A172 (cell line): ENCODE data around the gene MAGI2. TPM values are rescaled to one million over a fixed set of nuclear protein-coding genes. Genes with fewer than 3 reads are reported as not detected.

Source experiments
- DNase-seq: peaks from one replicate; pipeline ENCODE4 v3.0.0-alpha.2; 2015; ENCODE audit warnings: low spot score
- total RNA-seq: library from RNA; depleted of rRNA; stranded (reverse); fragments of >200 nt; shearing (Covaris generic); gene quantifications from 2 replicates; pipeline ENCODE4 v1.2.3, GENCODE V29; 2014

The MAGI2 gene
- total RNA-seq, 1 experiment from 2014 or later: 1.5 TPM

- no peak for DNase-seq
Measured at GRCh38 chr7:78792006-78792405, 661.5 kb downstream of the MAGI2 start.

- DNase-seq: no peak
Measured at GRCh38 chr7:78788464-78788863, 665.0 kb downstream of the MAGI2 start.

- DNase-seq: no peak
Measured at GRCh38 chr7:78787854-78788253, 665.6 kb downstream of the MAGI2 start.

GRCh38 chr7:78786055-78786454, 667.4 kb downstream of the MAGI2 start:
- DNase-seq: no peak

- DNase-seq: no peak
Measured at GRCh38 chr7:78783179-78783962, 670.1 kb downstream of the MAGI2 start.

- DNase-seq: no peak
Measured at GRCh38 chr7:78780560-78780959, 672.9 kb downstream of the MAGI2 start.

- DNase-seq: no peak
Measured at GRCh38 chr7:78779788-78780187, 673.7 kb downstream of the MAGI2 start.

- no peak for DNase-seq
Measured at GRCh38 chr7:78777829-78778228, 675.6 kb downstream of the MAGI2 start.

GRCh38 chr7:78770422-78771410, 682.8 kb downstream of the MAGI2 start:
- no peak for DNase-seq

GRCh38 chr7:78769481-78770101, 683.9 kb downstream of the MAGI2 start:
- no peak for DNase-seq

GRCh38 chr7:78768859-78769258, 684.6 kb downstream of the MAGI2 start:
- no peak for DNase-seq

GRCh38 chr7:78765943-78766729, 687.3 kb downstream of the MAGI2 start:
- no peak for DNase-seq

- DNase-seq: no peak
Measured at GRCh38 chr7:78764571-78764970, 688.9 kb downstream of the MAGI2 start.

- no peak for DNase-seq
Measured at GRCh38 chr7:78762625-78763024, 690.8 kb downstream of the MAGI2 start.

GRCh38 chr7:78760620-78761355, 692.7 kb downstream of the MAGI2 start:
- DNase-seq: no peak

GRCh38 chr7:78752554-78752953, 700.9 kb downstream of the MAGI2 start:
- no peak for DNase-seq

GRCh38 chr7:78751253-78751652, 702.2 kb downstream of the MAGI2 start:
- DNase-seq: no peak

- no peak for DNase-seq
Measured at GRCh38 chr7:78749052-78749746, 704.3 kb downstream of the MAGI2 start.

- DNase-seq: no peak
Measured at GRCh38 chr7:78747592-78747991, 705.9 kb downstream of the MAGI2 start.

GRCh38 chr7:78746301-78746700, 707.2 kb downstream of the MAGI2 start:
- DNase-seq: no peak
